H1 (cell line): ENCODE measurements around the gene PDK2. TPM values are rescaled to one million over a fixed set of nuclear protein-coding genes. Genes with fewer than 3 reads are reported as not detected.

Experiments used
- CHD7 ChIP-seq: fragments of 300-600 bp; sonication (generic); IDR thresholded peaks from 2 replicates; pipeline ENCODE4 v1.7.1; 2012; ENCODE audit warnings: low read length, moderate library complexity, mild to moderate bottlenecking, inconsistent platforms; ENCODE audit not compliant: insufficient replicate concordance
- EZH2 ChIP-seq: fragments of 200-600 bp; sonication (generic); IDR thresholded peaks from 2 replicates; pipeline ENCODE4 v1.7.1; 2012; ENCODE audit warnings: low read depth, mild to moderate bottlenecking, moderate library complexity, low read length, inconsistent platforms; ENCODE audit not compliant: severe bottlenecking
- GABPA ChIP-seq: IDR thresholded peaks from 2 replicates; pipeline ENCODE4 v1.6.1; 2011; ENCODE audit warnings: mild to moderate bottlenecking, low read length, moderate library complexity, borderline replicate concordance; ENCODE audit not compliant: insufficient read depth
- KDM1A ChIP-seq: fragments of 200-600, 300-600 bp; sonication (generic); IDR thresholded peaks from 2 replicates; pipeline ENCODE4 v1.7.1; 2016; ENCODE audit warnings: mild to moderate bottlenecking, low read length, borderline replicate concordance
- KDM5A ChIP-seq: fragments of 200-600 bp; IDR thresholded peaks from 2 replicates; pipeline ENCODE4 v1.7.1; 2012; ENCODE audit warnings: mild to moderate bottlenecking, low read length, inconsistent platforms, mixed read lengths
- NANOG ChIP-seq: IDR thresholded peaks from 2 replicates; pipeline ENCODE4 v1.6.1; 2011; ENCODE audit warnings: low read length, low read depth, mild to moderate bottlenecking, inconsistent platforms; ENCODE audit not compliant: insufficient read depth, poor library complexity, severe bottlenecking
- POLR2AphosphoS5 ChIP-seq: IDR thresholded peaks from 2 replicates; pipeline ENCODE4 v1.6.1; 2011; ENCODE audit warnings: low read depth, low read length
- SIRT6 ChIP-seq: IDR thresholded peaks from one replicate; pipeline ENCODE4 v1.7.1; 2012; ENCODE audit warnings: low read length, inconsistent platforms
- SIX5 ChIP-seq: IDR thresholded peaks from 2 replicates; pipeline ENCODE4 v1.6.1; 2011; ENCODE audit warnings: mild to moderate bottlenecking, low read depth, low read length
- TBP ChIP-seq: IDR thresholded peaks from 2 replicates; pipeline ENCODE4 v1.6.1; 2011; ENCODE audit warnings: low read depth, low read length, improper control_type of control experiment
- TEAD4 ChIP-seq: IDR thresholded peaks from 2 replicates; pipeline ENCODE4 v1.6.1; 2012; ENCODE audit warnings: low read depth, low read length, inconsistent platforms, mixed read lengths
- polyA plus RNA-seq, 7 experiments: library from polyadenylated mRNA; depleted of rRNA in 3 of 7; stranded (reverse) in 5 of 7; unstranded in 2 of 7; fragments of >200 nt in 5 of 7; fragments of 200-250 nt in 2 of 7; gene quantifications; 1 replicate in 5 of 7; 2 replicates in 1 of 7; 4 replicates in 1 of 7; pipeline versions ENCODE4 v1.2.1 to v1.2.3, GENCODE V29; 2011 to 2013; ENCODE audit warnings: missing spikeins in 2 of 7, mixed read lengths in 2 of 7
- total RNA-seq: library from RNA; stranded (reverse); fragmentation: NEBNext Ultra II Directional; extraction: Animal tissue kit (Norgen Biotek cat#: 25700); gene quantifications from 2 replicates; pipeline ENCODE4 v1.2.1, GENCODE V29; 2021

The PDK2 gene
- total and polyA plus RNA-seq, 2 of the 8 experiments (the other 6 are each of a cell fraction or from before 2014, with no cell fraction given), result 18.3 to 121 TPM

- no peak for TF ChIP-seq CHD7
- TF ChIP-seq KDM1A, result no peak
- no peak for TF ChIP-seq EZH2
- no peak for TF ChIP-seq TBP
- no peak for TF ChIP-seq SIX5
- TF ChIP-seq POLR2AphosphoS5, result no peak
- no peak for TF ChIP-seq TEAD4
- TF ChIP-seq NANOG, result no peak
- no peak for TF ChIP-seq SIRT6
- no peak for TF ChIP-seq GABPA
- no peak for TF ChIP-seq KDM5A
Measured at GRCh38 chr17:50050431-50051032, 44.6 kb upstream of the PDK2 start (continued).
